SU-DHL-6 (cell line): Measurements from ENCODE around the gene CCDC34.

Experiments used
- H2AFZ ChIP-seq: fragments of 200-600 bp; sonication (generic); 2 replicates; pipeline ENCODE4 v1.6.1; 2014; ENCODE audit warnings: low read depth, mild to moderate bottlenecking, moderate library complexity, mixed read lengths, antibody characterized with exemption, low read length; ENCODE audit not compliant: severe bottlenecking
- H3F3A ChIP-seq: fragments of 200-600 bp; shearing (Covaris generic); 2 replicates; pipeline ENCODE4 v1.6.0; 2016; ENCODE audit warnings: antibody characterized with exemption, mild to moderate bottlenecking; ENCODE audit not compliant: insufficient read depth
- H3K27ac ChIP-seq: fragments of 200-600 bp; sonication (generic); 2 replicates; pipeline ENCODE4 v1.5.1; 2016; ENCODE audit warnings: low read depth, mild to moderate bottlenecking, low read length, moderate library complexity, mixed read lengths
- H3K27me3 ChIP-seq: fragments of 200-600 bp; sonication (generic), shearing (Covaris generic); 2 replicates; pipeline ENCODE4 v1.6.0; 2014; ENCODE audit warnings: mild to moderate bottlenecking, low read length
- H3K36me3 ChIP-seq: fragments of 200-600 bp; sonication (generic); 2 replicates; pipeline ENCODE4 v1.6.1; 2014; ENCODE audit warnings: mild to moderate bottlenecking, low read length, mixed read lengths
- H3K4me2 ChIP-seq: fragments of 300-600, 200-600 bp; shearing (Covaris generic), sonication (generic); 2 replicates; pipeline ENCODE4 v1.6.0; 2014; ENCODE audit warnings: low read length, low read depth, mild to moderate bottlenecking; ENCODE audit not compliant: poor library complexity, severe bottlenecking
- H3K4me3 ChIP-seq: fragments of 200-600 bp; sonication (generic); 2 replicates; pipeline ENCODE4 v1.5.1; 2014; ENCODE audit warnings: antibody characterized with exemption, low read length, mild to moderate bottlenecking, mixed read lengths; ENCODE audit not compliant: insufficient read depth, poor library complexity, severe bottlenecking
- H3K79me2 ChIP-seq: fragments of 200-600 bp; sonication (generic); 2 replicates; pipeline ENCODE4 v1.6.1; 2014; ENCODE audit warnings: mild to moderate bottlenecking, low read length, moderate library complexity; ENCODE audit not compliant: insufficient read depth
- H3K9ac ChIP-seq: fragments of 200-600 bp; sonication (generic); 2 replicates; pipeline ENCODE4 v1.7.0; 2014; ENCODE audit warnings: mild to moderate bottlenecking, low read length
- H3K9me2 ChIP-seq: fragments of 200-600 bp; sonication (generic); replicated peaks from 2 replicates; pipeline ENCODE4 v1.6.1; 2014; ENCODE audit warnings: low read length; ENCODE audit not compliant: insufficient read depth
- H3K9me3 ChIP-seq: fragments of 200-600 bp; sonication (generic); 2 replicates; pipeline ENCODE4 v1.6.1; 2014; ENCODE audit warnings: low read length, mixed read lengths; ENCODE audit not compliant: insufficient read depth
- H4K20me1 ChIP-seq: fragments of 200-600 bp; sonication (generic); 2 replicates; pipeline ENCODE4 v1.6.1; 2014; ENCODE audit warnings: low read depth, mild to moderate bottlenecking, antibody characterized with exemption, low read length, moderate library complexity, mixed read lengths
- EZH2phosphoT487 ChIP-seq: fragments of 200-600 bp; sonication (generic), shearing (Covaris generic); conservative IDR thresholded peaks from 2 replicates; pipeline ENCODE4 v1.6.1; 2018; ENCODE audit warnings: mild to moderate bottlenecking, antibody characterized with exemption, low read length, moderate library complexity, mixed read lengths
- TF ChIP-seq, protein P1 (sequence below): fragments of 200-600 bp; sonication (generic); IDR thresholded peaks from one replicate; pipeline ENCODE4 v1.5.1; 2017; ENCODE audit warnings: antibody characterized with exemption, mild to moderate bottlenecking, low read length, moderate library complexity; ENCODE audit not compliant: insufficient read depth, poor library complexity, severe bottlenecking

CCDC34 gene

GRCh38 chr11:27397624-27398399, 34.8 kb upstream of the CCDC34 start:
- H3K27ac ChIP-seq = no peak overlapping the region
- H2AFZ ChIP-seq = no peak overlapping the region

GRCh38 chr11:27396259-27396839, 33.3 kb upstream of the CCDC34 start:
- no peak overlapping the region for H3K4me2 ChIP-seq
- H3K79me2 ChIP-seq = no peaks in the 10 kb centered on the region
- H3F3A ChIP-seq = no peaks in the 10 kb centered on the region
- H3K36me3 ChIP-seq = no peaks in the 10 kb centered on the region
- H3K4me3 ChIP-seq = no peak overlapping the region
- no peaks in the 10 kb centered on the region for H3K9me2 ChIP-seq
- H4K20me1 ChIP-seq = no peaks in the 10 kb centered on the region
- H3K9ac ChIP-seq = no peak overlapping the region
- H3K9me3 ChIP-seq = no peaks in the 10 kb centered on the region
- TF ChIP-seq, protein P1, sequence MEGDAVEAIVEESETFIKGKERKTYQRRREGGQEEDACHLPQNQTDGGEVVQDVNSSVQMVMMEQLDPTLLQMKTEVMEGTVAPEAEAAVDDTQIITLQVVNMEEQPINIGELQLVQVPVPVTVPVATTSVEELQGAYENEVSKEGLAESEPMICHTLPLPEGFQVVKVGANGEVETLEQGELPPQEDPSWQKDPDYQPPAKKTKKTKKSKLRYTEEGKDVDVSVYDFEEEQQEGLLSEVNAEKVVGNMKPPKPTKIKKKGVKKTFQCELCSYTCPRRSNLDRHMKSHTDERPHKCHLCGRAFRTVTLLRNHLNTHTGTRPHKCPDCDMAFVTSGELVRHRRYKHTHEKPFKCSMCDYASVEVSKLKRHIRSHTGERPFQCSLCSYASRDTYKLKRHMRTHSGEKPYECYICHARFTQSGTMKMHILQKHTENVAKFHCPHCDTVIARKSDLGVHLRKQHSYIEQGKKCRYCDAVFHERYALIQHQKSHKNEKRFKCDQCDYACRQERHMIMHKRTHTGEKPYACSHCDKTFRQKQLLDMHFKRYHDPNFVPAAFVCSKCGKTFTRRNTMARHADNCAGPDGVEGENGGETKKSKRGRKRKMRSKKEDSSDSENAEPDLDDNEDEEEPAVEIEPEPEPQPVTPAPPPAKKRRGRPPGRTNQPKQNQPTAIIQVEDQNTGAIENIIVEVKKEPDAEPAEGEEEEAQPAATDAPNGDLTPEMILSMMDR = no peak
- TF ChIP-seq EZH2phosphoT487 = no peak
- H2AFZ ChIP-seq = no peak overlapping the region
- H3K27ac ChIP-seq = no peak overlapping the region
- H3K27me3 ChIP-seq = no peaks in the 10 kb centered on the region

More at GRCh38 chr11:27397624-27398399, 34.8 kb upstream of the CCDC34 start:
- no peaks in the 10 kb centered on the region for H4K20me1 ChIP-seq
- no peak for TF ChIP-seq EZH2phosphoT487
- TF ChIP-seq, protein P1 = no peak
- H3K4me2 ChIP-seq = no peak overlapping the region
- no peaks in the 10 kb centered on the region for H3K9me2 ChIP-seq
- no peaks in the 10 kb centered on the region for H3K27me3 ChIP-seq
- no peaks in the 10 kb centered on the region for H3K9me3 ChIP-seq
- no peaks in the 10 kb centered on the region for H3K79me2 ChIP-seq
- no peak overlapping the region for H3K9ac ChIP-seq
- H3K36me3 ChIP-seq = no peaks in the 10 kb centered on the region
- H3K4me3 ChIP-seq = no peak overlapping the region
- no peaks in the 10 kb centered on the region for H3F3A ChIP-seq

DNA sequence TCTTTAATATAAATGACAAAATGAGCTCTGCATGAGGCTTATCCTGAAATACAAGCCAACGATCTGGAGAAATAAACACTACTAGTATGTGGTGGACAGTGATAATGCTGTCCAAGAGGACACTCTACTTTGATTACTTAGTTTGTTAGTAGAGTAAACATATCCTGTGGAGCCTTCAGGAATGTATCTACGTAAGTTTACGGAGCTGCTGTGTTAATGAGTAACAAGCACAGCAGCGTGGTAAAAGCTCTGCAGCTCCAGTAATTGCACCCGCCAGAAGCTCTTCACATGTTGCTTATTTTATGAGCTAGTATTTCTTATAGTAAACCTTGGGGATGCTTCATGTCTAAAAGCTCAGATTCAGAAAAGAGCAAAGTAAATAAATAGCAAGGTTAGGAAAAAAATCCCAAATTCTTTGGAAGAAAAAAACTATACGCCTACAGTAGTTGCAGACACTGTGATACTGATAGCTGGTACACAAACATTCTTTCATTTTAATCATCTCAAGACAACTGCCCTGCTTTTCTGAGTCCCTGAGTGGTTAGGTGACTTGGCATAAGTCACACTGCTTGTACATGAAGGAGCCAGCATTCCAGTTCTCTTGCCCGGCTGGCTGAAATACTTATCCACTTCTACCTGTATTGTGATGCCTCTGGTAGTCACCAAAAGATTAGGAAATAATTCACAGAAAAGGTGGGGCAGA, 32.7 kb upstream of the CCDC34 start:
- H3K27ac ChIP-seq = no peak overlapping the region
- H4K20me1 ChIP-seq = no peaks in the 10 kb centered on the region
- H2AFZ ChIP-seq = no peak overlapping the region
- no peak for TF ChIP-seq EZH2phosphoT487
- TF ChIP-seq, protein P1 = no peak
- no peaks in the 10 kb centered on the region for H3K9me3 ChIP-seq
- H3K4me3 ChIP-seq = no peak overlapping the region
- H3K9me2 ChIP-seq = no peaks in the 10 kb centered on the region
- no peaks in the 10 kb centered on the region for H3K36me3 ChIP-seq
- no peak overlapping the region for H3K9ac ChIP-seq
- H3K27me3 ChIP-seq = no peaks in the 10 kb centered on the region
- H3K79me2 ChIP-seq = no peaks in the 10 kb centered on the region
- H3K4me2 ChIP-seq = no peak overlapping the region
- H3F3A ChIP-seq = no peaks in the 10 kb centered on the region
